MG63 (cell line): Measurements from ENCODE around the gene NR1I2. TPM values are rescaled to one million over a fixed set of nuclear protein-coding genes. Genes with fewer than 3 reads are reported as not detected.

Experiments
- DNase-seq: peaks from one replicate; pipeline ENCODE4 v3.0.0-alpha.2; 2020
- H3K27me3 ChIP-seq: fragments of 250-450 bp; sonication (Bioruptor Pico); 2 replicates; pipeline ENCODE4 v1.5.1; 2020; ENCODE audit warnings: mild to moderate bottlenecking, moderate library complexity
- H3K36me3 ChIP-seq: fragments of 250-450 bp; sonication (Bioruptor Pico); 2 replicates; pipeline ENCODE4 v1.5.1; 2020; ENCODE audit warnings: mild to moderate bottlenecking, moderate library complexity
- H3K4me3 ChIP-seq: fragments of 250-450 bp; sonication (Bioruptor Pico); 2 replicates; pipeline ENCODE4 v1.5.1; 2020; ENCODE audit warnings: mild to moderate bottlenecking, moderate library complexity
- H3K9me3 ChIP-seq: fragments of 250-450 bp; sonication (Bioruptor Pico); 2 replicates; pipeline ENCODE4 v1.5.1; 2020; ENCODE audit warnings: mild to moderate bottlenecking, moderate library complexity
- total RNA-seq: library from RNA; depleted of rRNA; stranded (reverse); fragments of >200 nt; shearing (Covaris generic); gene quantifications from 2 replicates; pipeline ENCODE4 v1.2.3, GENCODE V29; 2014; ENCODE audit warnings: low replicate concordance; rRNA removed

The NR1I2 gene
- not detected in 2 replicates for total RNA-seq

DNA sequence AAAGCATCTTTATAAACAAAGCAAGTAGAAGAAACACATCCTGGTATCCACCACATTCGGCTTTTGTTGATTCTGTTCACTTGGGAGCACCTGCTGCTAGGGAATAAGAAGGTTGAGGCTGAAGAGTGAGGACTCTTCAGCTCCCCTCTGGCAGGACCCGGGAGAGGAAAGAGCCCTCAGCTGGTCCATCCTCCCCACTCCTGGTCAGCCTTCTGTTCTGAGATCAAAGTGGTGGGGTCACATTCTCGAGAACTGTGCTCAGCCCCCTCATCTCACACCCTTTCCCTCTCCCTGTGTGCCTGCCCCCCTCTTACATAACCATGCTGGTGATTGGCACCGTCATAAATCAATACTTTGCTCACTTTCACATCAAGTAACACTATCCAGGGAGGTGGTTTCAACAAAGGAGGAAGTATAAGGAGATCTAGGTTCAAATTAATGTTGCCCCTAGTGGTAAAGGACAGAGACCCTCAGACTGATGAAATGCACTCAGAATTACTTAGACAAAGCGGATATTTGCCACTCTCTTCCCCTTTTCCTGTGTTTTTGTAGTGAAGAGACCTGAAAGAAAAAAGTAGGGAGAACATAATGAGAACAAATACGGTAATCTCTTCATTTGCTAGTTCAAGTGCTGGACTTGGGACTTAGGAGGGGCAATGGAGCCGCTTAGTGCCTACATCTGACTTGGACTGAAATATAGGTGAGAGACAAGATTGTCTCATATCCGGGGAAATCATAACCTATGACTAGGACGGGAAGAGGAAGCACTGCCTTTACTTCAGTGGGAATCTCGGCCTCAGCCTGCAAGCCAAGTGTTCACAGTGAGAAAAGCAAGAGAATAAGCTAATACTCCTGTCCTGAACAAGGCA, at the start of gene NR1I2:
Gene NR1I2 (plus strand): TSS at position 772 of the 869 bp plus-strand sequence.
- H3K27me3 ChIP-seq: no peaks in the 10 kb centered on the region
- no peak within 1 kb of the TSS for H3K4me3 ChIP-seq
- no peaks in the 10 kb centered on the region for H3K36me3 ChIP-seq
- no peak for DNase-seq
- H3K9me3 ChIP-seq: peaks cover 5% of the 10 kb centered on the region; the same call in 1 of the 2 replicates

- no peak overlapping the region for H3K4me3 ChIP-seq
Measured at GRCh38 chr3:119733812-119734211, 48.1 kb upstream of the NR1I2 start.

DNA sequence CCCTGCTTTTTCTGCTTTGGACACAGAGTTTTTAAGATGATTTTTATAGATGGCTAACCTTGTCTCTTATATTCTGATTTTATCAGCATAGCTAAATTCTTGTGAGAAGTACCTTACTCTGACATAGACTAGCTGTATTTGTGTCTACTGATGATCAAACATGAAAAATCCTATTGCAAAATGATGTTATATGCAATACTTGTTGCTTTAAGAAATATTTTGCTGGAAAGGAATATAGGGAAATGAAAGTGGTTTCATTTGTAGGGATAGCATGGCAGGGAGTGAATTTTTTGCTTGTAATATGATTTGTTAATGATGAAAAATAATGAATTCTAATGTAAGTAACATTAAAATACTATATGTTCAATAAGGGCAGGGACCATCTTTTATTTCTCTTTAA, 43.2 kb upstream of the NR1I2 start:
- Histone ChIP-seq H3K9me3 (no peaks in the 10 kb centered on the region), H3K4me3 (no peak overlapping the region), H3K36me3 (no peaks in the 10 kb centered on the region), H3K27me3 (no peaks in the 10 kb centered on the region)
- DNase-seq: no peak

More at GRCh38 chr3:119733812-119734211, 48.1 kb upstream of the NR1I2 start:
- H3K36me3 ChIP-seq: no peaks in the 10 kb centered on the region
- no peaks in the 10 kb centered on the region for H3K9me3 ChIP-seq
- DNase-seq: no peak
- H3K27me3 ChIP-seq: no peaks in the 10 kb centered on the region

DNA sequence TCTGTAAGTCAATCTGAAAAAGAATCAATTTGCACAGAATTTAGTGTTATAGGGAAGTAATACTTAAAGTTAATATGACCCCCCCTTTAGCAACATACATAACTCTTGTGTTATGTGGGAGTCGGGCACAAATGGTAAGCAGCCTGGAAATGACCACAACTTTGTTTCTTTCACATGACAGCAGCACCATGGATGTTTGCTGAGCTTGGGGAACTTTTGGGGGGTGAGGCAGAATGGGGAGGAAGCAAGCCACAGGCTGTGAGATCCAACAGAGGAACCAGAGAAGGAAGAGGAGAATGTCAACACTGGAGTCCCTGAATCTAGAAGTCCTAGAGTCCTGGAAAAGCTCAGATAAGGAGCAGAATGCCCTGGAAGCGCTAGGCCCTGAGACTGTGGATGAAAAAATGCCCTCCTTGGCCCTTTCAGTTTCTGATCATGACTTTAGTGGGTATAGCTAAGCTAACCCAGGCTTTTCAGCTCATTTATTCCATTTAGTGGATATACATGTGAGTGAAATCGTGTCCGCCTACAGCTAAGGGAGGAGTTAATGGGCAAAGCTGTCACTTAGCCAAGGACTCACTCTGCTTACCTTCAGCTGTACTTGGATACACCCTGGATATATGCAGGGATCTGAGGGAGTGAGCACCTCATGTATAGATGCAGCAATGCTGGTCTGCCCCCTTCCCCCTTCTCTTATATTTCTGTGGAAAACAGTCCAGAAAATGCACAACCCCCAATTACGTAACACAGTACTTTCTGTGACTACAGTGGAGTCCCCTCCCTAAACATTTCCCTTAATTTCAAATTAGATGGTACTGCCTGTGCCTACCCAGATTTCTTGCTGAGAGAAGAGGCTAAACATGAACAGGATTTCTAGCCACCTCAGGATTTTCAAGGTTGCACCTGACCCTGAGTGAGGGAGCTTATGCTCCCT, 40.0 kb upstream of the NR1I2 start:
- DNase-seq: no peak
- Histone ChIP-seq H3K27me3 (peaks cover 11% of the 10 kb centered on the region), H3K36me3 (no peaks in the 10 kb centered on the region), H3K4me3 (no peak overlapping the region), H3K9me3 (no peaks in the 10 kb centered on the region)

DNA sequence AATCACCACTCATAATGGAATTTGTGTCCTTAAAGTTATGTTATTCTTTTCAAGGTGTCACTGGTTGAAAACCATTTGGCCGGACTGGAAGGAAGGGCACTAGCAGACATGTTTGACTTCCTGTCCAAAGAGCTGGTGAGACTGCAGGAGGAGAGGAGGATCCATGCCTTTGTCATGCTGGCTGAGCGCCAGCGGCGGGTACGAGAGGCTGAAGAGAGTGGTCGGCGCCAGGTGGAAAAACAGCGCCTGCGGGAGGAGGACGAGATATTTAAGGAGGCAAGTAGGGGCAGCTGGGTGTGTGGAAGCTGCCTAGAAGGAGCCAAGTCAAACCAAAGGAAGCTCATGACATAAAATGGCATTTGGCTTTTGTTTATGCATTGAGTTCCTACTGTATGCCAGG, 38.0 kb upstream of the NR1I2 start:
- no peak for DNase-seq
- peaks cover 22% of the 10 kb centered on the region for H3K27me3 ChIP-seq
- no peaks in the 10 kb centered on the region for H3K36me3 ChIP-seq
- H3K4me3 ChIP-seq: no peak overlapping the region
- H3K9me3 ChIP-seq: no peaks in the 10 kb centered on the region

- no peak for DNase-seq
- H3K27me3 ChIP-seq: peaks cover 33% of the 10 kb centered on the region
- no peaks in the 10 kb centered on the region for H3K36me3 ChIP-seq
- H3K4me3 ChIP-seq: no peak overlapping the region
- H3K9me3 ChIP-seq: no peaks in the 10 kb centered on the region
Measured at GRCh38 chr3:119745942-119746341, 36.0 kb upstream of the NR1I2 start.

DNA sequence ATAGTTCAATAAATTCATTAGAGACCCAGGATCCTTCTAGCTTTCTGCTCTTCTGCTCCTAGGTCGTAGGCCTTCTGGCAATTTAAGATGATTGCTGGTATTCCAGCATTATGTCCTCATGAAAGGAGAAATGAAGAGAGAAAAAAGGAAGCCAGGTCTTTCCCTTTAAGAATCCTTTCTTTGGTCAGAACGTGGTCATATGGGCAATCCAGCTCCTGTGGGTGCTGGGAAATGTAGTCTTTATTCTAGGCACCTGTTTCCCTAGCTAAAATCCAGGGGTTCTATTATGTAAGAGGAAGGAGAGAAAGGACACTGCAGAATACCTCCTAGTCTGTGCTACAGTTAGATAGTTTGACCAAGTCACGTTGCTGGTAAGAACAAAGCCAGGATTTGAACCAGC, 35.5 kb upstream of the NR1I2 start:
- no peaks in the 10 kb centered on the region for H3K36me3 ChIP-seq

GRCh38 chr3:119747357-119747756, 34.5 kb upstream of the NR1I2 start:
- no peaks in the 10 kb centered on the region for H3K36me3 ChIP-seq
- no peak for DNase-seq

More for the DNA sequence above, 35.5 kb upstream of the NR1I2 start:
- Histone ChIP-seq H3K9me3 (no peaks in the 10 kb centered on the region), H3K27me3 (peaks cover 33% of the 10 kb centered on the region), H3K4me3 (no peak overlapping the region)
- no peak for DNase-seq

DNA sequence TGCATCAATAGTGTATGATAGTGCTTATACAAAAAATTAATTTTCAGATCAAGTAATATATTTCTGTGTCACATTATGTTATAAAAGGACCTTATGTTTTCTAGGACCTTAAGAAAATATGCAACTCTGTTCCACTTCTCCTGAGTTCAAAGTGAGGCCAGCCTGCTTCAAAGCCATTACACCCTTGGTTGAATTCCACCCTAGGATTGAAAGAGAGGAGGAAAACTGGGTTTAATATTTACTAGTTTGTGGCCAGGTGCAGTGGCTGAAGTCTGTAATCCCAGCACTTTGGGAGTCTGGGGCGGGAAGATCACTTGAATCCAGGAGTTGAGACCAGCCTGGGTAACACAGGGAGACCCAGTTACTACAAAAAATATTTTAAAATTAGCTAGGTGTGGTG, 32.9 kb upstream of the NR1I2 start:
- H3K27me3 ChIP-seq: peaks cover 33% of the 10 kb centered on the region

More at GRCh38 chr3:119747357-119747756, 34.5 kb upstream of the NR1I2 start:
- H3K4me3 ChIP-seq: no peak overlapping the region
- no peaks in the 10 kb centered on the region for H3K9me3 ChIP-seq
- peaks cover 33% of the 10 kb centered on the region for H3K27me3 ChIP-seq

DNA sequence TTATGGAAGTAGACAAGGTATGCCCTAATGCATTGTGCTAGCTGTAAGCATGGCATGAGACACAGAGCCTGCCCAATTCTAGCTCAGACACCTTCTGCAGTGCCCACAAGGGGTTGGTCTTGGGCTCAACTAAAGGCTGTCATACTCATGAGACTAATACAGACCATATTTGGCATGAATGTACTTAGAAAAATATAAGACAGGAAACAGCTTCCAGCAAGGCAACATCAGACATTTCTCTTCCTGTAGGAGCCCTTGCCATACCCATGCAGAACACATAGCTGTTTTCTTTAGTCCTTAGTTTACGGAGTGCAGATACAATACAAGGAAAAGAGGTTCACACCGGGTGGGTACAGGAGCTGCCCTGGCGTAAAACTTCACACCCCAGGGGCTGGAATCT, 30.5 kb upstream of the NR1I2 start:
- DNase-seq: no peak
- peaks cover 5% of the 10 kb centered on the region; the same call in 1 of the 2 replicates for H3K9me3 ChIP-seq
- peaks cover 24% of the 10 kb centered on the region for H3K27me3 ChIP-seq
- no peak overlapping the region for H3K4me3 ChIP-seq
- no peaks in the 10 kb centered on the region for H3K36me3 ChIP-seq

More for the DNA sequence above, 32.9 kb upstream of the NR1I2 start:
- Histone ChIP-seq H3K4me3 (no peak overlapping the region), H3K9me3 (no peaks in the 10 kb centered on the region), H3K36me3 (no peaks in the 10 kb centered on the region)
- no peak for DNase-seq

DNA sequence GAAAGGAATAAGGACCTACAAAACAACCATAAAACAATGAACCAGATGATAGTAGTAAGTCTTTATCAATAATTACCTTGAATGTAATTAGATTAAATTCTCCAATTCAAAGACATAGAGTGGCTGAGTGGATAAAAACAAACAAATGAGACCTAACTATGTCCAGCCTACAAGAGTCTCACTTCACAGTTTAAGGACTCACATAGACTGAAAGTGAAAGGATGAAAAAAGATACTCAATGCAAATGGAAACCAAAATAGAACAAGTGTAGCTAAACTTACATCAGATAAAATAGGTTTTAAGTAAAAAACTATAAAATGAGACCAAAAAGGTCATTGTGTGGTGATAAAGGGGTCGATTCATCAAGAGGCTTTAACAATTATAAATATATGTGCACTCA, 21.9 kb upstream of the NR1I2 start:
- Histone ChIP-seq H3K9me3 (peaks cover 13% of the 10 kb centered on the region), H3K27me3 (peaks cover 6% of the 10 kb centered on the region; the same call in 1 of the 2 replicates), H3K36me3 (no peaks in the 10 kb centered on the region), H3K4me3 (no peak overlapping the region)
- no peak for DNase-seq

- DNase-seq: no peak
- H3K4me3 ChIP-seq: no peak overlapping the region
- H3K36me3 ChIP-seq: no peaks in the 10 kb centered on the region
- peaks cover 6% of the 10 kb centered on the region; the same call in 1 of the 2 replicates for H3K27me3 ChIP-seq
- peaks cover 11% of the 10 kb centered on the region; the same call in 1 of the 2 replicates for H3K9me3 ChIP-seq
Measured at GRCh38 chr3:119762876-119763275, 19.0 kb upstream of the NR1I2 start.

GRCh38 chr3:119763466-119763865, 18.4 kb upstream of the NR1I2 start:
- no peak for DNase-seq
- H3K4me3 ChIP-seq: no peak overlapping the region
- peaks cover 6% of the 10 kb centered on the region; the same call in 1 of the 2 replicates for H3K27me3 ChIP-seq

DNA sequence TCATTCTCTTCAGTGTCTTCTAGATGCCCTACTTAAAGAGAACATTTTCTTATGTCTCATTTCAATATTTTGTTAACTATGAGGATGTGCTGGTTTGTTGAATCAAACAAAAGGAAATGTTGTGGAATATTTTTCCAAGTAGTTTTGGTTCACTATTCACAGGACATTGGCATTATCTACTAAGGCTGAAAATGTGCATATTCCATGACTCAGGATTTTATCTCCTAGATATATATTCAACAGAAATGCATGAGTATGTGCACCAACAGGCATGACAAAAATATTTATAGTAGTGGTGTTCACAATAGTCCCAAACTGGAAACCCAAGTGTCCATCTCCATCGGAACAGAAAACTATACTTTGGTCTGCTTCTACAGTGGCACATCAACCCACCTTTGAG, 16.7 kb upstream of the NR1I2 start:
- H3K4me3 ChIP-seq: no peak overlapping the region
- H3K27me3 ChIP-seq: no peaks in the 10 kb centered on the region; the same call in 1 of the 2 replicates
- H3K36me3 ChIP-seq: no peaks in the 10 kb centered on the region
- DNase-seq: no peak
- peaks cover 11% of the 10 kb centered on the region; the same call in 1 of the 2 replicates for H3K9me3 ChIP-seq

More at GRCh38 chr3:119763466-119763865, 18.4 kb upstream of the NR1I2 start:
- H3K36me3 ChIP-seq: no peaks in the 10 kb centered on the region
- peaks cover 11% of the 10 kb centered on the region; the same call in 1 of the 2 replicates for H3K9me3 ChIP-seq

GRCh38 chr3:119767936-119768601, 13.8 kb upstream of the NR1I2 start:
- H3K4me3 ChIP-seq: no peak overlapping the region
- DNase-seq: no peak
- no peaks in the 10 kb centered on the region for H3K9me3 ChIP-seq
- no peaks in the 10 kb centered on the region for H3K36me3 ChIP-seq
- peaks cover 2% of the 10 kb centered on the region; the same call in 1 of the 2 replicates for H3K27me3 ChIP-seq

DNA sequence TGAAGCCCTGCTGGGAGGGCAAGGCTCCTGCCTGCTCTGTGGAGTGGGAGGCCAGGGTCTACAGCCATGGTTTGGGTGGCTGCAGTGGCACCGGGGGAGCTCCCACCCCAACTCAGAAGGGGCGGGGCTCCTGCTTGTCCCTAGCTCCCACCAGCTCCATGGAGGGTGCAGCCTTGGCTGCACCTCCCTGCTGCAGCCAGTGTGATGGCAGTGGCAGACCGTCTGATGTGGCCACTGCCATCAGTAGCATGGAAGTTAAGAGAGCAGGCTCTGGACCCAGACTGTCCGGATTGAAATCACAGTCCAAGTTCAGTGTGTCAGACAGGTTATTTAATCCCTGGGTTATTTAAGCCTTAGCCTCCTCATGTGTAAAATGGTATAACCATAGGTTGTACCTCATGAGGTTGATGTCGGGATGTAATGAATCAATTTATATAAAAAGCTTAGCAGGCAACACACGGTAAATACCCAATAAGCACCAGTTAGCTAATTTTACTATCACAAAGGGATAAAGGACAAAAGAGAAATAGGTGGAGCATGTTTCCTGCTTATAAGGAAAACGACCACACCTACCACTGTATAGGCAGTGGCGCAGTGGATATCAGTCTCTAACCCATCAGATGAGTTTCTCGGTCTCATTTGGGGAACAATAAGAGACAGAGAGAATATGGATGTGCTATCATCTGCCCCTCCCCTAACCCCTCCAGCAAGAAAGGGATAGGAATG, 13.1 kb upstream of the NR1I2 start:
- H3K4me3 ChIP-seq: no peak overlapping the region
- H3K9me3 ChIP-seq: no peaks in the 10 kb centered on the region
- DNase-seq: no peak
- H3K36me3 ChIP-seq: no peaks in the 10 kb centered on the region
- peaks cover 2% of the 10 kb centered on the region; the same call in 1 of the 2 replicates for H3K27me3 ChIP-seq
